Stimulated activated CD4-positive, alpha-beta T cell treated with anti-CD3 and anti-CD28 coated beads, Interleukin-4, amount 100 ng/mL, for 4 hours (primary cell): ENCODE data around the gene RBFOX1.

ENCODE experiments used
- DNase-seq, 2 experiments: peaks; one replicate each; pipeline ENCODE4 v3.0.0-alpha.2; 2020

The RBFOX1 gene

DNA sequence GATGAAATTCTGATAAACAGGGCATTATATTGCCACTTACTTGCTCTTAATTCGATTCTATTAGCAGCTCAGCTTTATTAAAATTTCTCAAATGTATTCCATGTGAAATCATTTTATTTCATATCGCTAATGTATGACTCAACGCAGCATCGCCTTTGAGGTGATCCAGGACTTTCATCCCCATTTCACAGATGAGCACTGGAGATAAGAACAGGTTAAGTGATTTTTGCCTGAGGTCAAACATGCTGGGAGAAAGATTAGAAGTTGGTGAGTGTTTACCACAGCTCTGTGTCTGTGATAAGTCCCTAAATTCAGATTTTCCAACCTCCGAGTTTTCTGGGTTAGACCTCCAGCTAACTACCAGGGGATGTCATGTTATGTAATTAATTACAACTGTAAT lies 43.6 kb downstream of the RBFOX1 start:
- DNase-seq: no peak

DNA sequence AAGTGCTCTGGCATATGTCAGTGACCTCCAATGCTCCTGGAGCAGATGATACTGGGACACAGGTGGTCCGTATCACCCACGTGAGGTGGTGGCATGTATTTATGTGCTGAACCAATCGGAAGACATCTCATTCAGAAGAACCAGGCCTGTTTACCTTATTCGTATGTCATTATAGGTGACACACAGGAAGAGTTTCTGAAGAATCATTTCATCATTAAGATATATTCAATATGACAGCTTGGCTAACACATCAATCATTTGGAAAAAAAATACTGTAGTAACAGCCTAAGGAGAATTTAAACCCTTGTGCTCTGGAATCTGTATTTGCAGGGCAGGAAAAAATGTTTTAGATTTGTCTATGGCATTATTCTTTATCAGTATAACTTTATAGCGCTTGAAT lies 44.6 kb downstream of the RBFOX1 start:
- no peak for DNase-seq

DNA sequence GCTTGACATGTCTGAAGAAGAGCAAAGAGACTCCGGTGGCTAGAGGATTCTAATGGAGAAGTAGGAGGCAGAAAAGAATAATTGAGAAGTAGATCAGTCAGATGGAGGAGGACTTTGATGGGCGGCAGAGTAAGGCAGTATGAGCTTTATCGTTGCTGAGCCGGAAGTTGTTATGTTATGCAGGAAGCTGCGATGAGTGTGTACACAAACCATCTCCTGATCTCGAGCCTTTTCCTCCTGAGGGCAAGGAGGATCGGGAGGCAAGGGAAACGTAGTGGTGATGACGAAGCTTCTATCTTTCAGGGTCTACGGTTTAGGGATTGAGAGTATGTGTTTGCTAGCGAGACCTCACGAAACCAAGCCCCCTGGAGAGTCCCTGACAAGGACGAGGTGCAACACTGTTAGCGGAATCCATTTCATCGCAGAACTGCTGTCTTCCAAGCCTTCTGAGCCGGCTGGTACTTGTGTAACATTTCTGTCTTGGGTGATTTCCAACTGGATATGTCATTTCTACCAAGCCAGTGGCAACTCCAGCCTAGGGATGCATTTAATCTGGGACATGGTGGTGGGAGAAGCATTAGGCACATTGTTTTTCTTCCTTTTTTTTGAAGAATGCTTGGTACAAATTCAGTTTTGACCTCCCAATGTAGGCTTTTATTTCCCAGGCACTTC lies 45.5 kb downstream of the RBFOX1 start:
- no peak for DNase-seq

- DNase-seq: no peak
Observed at GRCh38 chr16:7380441-7380840, 47.8 kb downstream of the RBFOX1 start.

GRCh38 chr16:7380911-7381310 lies 48.3 kb downstream of the RBFOX1 start:
- DNase-seq: no peak

- no peak for DNase-seq
Observed at GRCh38 chr16:7381671-7382070, 49.0 kb downstream of the RBFOX1 start.

DNA sequence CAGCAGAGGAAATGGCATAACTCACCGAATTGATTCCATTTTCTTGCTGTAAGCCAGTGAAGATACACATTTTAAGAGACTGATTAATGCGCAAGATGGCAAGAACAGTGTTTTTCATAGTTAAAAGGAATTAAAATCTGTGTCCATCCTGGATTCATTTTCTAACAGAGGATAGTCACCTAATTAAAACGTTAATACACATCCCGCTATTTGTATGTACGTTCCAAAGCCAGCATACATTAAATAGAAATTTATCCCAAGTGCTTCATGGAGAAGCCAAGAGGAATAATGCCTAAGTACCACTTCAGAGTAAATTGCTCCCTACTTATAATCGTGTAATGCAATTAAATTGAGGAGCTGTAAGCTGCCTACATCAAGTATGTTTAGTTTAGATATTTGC lies 49.9 kb downstream of the RBFOX1 start:
- DNase-seq: no peak

DNA sequence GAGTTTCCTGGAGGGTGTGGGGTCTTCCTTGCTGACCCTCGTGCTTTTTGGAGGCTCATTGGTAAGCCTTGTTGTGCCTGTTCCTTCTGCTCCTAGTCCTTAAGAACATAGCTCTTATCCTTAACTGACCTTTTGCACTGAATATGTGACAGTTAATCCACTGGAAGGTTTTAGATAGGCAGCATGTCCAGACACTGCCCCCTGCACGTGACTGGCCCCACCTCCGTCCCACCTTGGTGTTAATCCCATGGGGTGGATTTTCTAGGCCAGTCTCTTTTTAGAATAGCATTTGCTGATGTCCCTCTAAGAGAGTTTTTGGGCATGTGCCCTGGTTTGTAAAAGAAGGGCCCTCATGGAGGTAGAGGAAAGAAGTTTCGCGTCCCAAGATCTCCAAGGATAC lies 58.3 kb downstream of the RBFOX1 start:
- DNase-seq: no peak

- DNase-seq: no peak
Observed at GRCh38 chr16:7391694-7392093, 59.0 kb downstream of the RBFOX1 start.

DNA sequence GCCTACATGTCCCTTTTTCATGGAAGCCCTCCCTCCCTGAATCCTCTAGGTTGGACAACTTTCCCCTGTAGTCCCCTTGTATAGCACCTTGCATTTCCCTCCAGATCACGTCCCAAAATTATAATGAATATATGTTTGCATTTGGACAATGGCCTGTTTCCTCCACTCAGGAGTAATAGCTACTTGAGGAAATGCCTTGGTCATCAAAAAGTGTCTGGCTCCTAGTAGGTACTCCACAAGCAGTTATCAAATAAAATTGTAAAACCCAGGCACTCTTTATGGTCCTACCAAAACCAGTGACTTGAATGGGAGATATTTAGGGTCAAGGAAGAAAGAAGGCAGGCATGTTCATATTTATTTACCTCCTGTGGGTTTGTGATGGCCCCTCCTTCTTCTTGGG lies 59.6 kb downstream of the RBFOX1 start:
- DNase-seq: no peak

- DNase-seq: no peak
Observed at GRCh38 chr16:7393680-7394079, 61.0 kb downstream of the RBFOX1 start.

DNA sequence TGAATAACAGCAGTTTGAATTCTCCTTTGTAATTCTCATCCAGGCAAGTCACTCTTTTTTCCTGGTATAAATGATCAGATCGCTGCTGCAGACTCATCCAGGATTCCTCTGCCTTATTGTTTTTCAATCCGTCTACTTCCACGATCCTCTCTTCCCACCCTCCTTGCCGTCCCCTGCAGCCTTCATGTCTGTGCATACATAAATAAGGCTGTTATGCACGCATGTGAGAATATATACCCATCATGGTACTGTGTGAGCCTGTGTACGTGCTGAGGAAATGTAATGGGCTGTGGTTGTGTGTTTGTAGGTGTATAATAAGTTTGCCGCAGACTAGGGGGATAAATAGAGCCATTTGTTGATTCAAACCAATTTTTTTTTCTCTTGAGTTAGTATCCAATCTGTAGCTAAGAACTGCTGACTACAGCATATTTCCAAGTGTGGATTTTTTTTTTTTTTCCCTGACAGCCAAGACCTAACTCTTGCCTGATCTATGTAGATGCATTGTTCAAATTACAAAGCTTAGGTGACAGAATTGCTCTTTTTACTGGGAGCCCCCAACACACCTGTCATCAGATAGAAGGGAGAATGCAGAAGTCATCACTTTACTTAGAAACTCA lies 62.2 kb downstream of the RBFOX1 start:
- no peak for DNase-seq

- no peak for DNase-seq
Observed at GRCh38 chr16:7397901-7398300, 65.3 kb downstream of the RBFOX1 start.

- no peak for DNase-seq
Observed at GRCh38 chr16:7398536-7398935, 65.9 kb downstream of the RBFOX1 start.

DNA sequence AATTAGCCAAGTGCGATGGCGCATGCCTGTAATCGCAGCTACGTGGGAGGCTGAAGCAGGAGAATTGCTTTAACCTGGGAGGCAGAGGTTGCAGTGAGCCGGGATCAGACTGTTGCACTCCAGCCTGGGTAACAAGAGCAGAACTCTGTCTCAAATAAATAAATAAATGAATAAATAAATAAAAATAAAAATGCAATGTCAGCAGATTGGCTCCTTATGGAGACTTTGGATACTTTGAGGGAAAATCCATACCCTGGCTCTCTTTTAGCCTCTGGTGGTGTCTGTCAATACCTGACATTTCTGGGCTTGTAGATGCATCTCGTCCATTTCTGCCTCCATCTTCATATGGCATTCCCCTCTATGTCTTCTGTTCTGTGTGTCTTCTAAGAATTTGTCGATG lies 66.7 kb downstream of the RBFOX1 start:
- DNase-seq: no peak

- no peak for DNase-seq
Observed at GRCh38 chr16:7400117-7400890, 67.7 kb downstream of the RBFOX1 start.

- no peak for DNase-seq
Observed at GRCh38 chr16:7404217-7404616, 71.6 kb downstream of the RBFOX1 start.

DNA sequence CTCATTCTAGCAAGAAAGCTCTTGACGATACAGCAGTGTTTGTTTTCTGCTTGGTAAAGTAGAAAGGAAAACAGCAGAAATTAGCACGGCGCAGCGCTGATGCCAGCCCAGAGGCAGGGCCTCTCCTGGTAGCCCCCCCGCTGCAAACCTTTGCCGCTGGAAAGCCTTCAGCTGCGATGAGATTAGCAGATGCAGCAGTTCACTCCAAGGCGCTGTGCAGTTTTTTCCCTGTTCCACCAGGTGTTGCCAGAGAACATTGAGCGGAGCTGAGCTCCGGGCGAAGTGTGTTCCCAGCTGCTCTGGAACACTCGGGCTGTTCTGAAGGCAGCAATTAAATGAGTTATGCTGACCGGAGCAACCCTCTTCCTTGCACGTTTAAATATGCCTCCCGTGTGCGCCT lies 72.5 kb downstream of the RBFOX1 start:
- DNase-seq: no peak

DNA sequence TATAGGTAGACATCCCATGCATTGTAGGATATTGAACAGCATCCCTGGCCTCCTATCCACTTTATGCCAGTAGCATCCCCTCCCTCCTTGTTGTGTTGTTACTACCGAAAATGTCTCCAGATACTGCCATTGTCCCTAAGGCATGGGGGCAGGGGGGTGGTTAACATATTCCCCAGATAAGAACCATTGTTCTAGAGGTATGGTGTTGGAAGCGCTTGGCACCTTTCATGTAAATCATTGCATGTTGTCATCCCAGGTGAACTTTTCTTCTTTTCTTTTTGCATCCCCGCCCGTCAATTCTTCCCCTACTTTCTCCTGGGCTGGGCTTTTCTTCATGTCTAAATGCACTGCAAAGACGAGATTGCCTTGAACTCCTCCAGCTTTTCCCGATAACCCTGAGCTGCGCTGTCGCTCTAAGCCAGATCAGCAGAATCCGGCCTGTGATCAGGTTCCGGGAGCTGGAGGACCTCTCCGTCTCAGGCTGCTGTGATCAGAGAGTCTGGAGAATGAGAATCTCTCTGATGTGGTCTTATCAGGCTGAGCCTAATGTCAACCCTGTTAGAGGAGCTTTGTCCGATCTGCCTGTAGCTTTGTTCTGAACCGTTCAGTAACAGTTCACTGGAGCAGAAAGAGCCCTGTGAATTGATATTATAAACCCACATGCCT lies 76.2 kb downstream of the RBFOX1 start:
- no peak for DNase-seq

GRCh38 chr16:7419441-7419840 lies 86.8 kb downstream of the RBFOX1 start:
- no peak for DNase-seq

- no peak for DNase-seq
Observed at GRCh38 chr16:7420079-7420478, 87.4 kb downstream of the RBFOX1 start.

GRCh38 chr16:7420843-7421242 lies 88.2 kb downstream of the RBFOX1 start:
- no peak for DNase-seq

GRCh38 chr16:7421578-7421977 lies 88.9 kb downstream of the RBFOX1 start:
- DNase-seq: no peak
